8988T (cell line): ENCODE data around the gene GUCY2D.
"Not testable (repeated sequence)": the region's sequence is repeated elsewhere in the genome, so short reads cannot be mapped to it uniquely, and the experiment has no call there.

Experiments
- DNase-seq: peaks from one replicate; pipeline ENCODE4 v3.0.0; 2011

Gene GUCY2D

GRCh38 chr17:8019166-8019565 lies 16.8 kb downstream of the GUCY2D start:
- no peak for DNase-seq

- no peak for DNase-seq
Measured at GRCh38 chr17:8019665-8020650, 17.5 kb downstream of the GUCY2D start.

- no peak for DNase-seq
Measured at GRCh38 chr17:8020776-8021564, 18.6 kb downstream of the GUCY2D start.

- DNase-seq = no peak
Measured at GRCh38 chr17:8021565-8022359, 19.3 kb downstream of the GUCY2D start.

GRCh38 chr17:8022360-8023003 lies 20.1 kb downstream of the GUCY2D start:
- DNase-seq = no peak

GRCh38 chr17:8024161-8024560 lies 21.7 kb downstream of the GUCY2D start:
- not testable (repeated sequence) for DNase-seq

- DNase-seq = no peak
Measured at GRCh38 chr17:8025176-8025911, 22.9 kb downstream of the GUCY2D start.

GRCh38 chr17:8029121-8029520 lies 26.7 kb downstream of the GUCY2D start:
- no peak for DNase-seq

GRCh38 chr17:8031261-8031661 lies 28.8 kb downstream of the GUCY2D start:
- no peak for DNase-seq

GRCh38 chr17:8031950-8032349 lies 29.5 kb downstream of the GUCY2D start:
- no peak for DNase-seq

GRCh38 chr17:8032442-8032841 lies 30.0 kb downstream of the GUCY2D start:
- no peak for DNase-seq

GRCh38 chr17:8038954-8039610 lies 36.7 kb downstream of the GUCY2D start, which contains the start of gene ALOX15B:
TSS of gene ALOX15B (plus strand) at chr17:8039059. CDS start at chr17:8039156, 97 bp downstream.
- DNase-seq = no peak

- DNase-seq = no peak
Measured at GRCh38 chr17:8039611-8040168, 37.3 kb downstream of the GUCY2D start.

GRCh38 chr17:8041249-8041928 lies 39.0 kb downstream of the GUCY2D start:
- peak; percentile 43 for DNase-seq

- no peak for DNase-seq
Measured at GRCh38 chr17:8041979-8042378, 39.6 kb downstream of the GUCY2D start.

GRCh38 chr17:8044819-8045810 lies 42.7 kb downstream of the GUCY2D start:
- DNase-seq = no peak

GRCh38 chr17:8046306-8046928 lies 44.0 kb downstream of the GUCY2D start:
- no peak for DNase-seq
